Heart left ventricle (tissue), 16 donors: ENCODE measurements around the gene BHLHA15. TPM values are rescaled to one million over a fixed set of nuclear protein-coding genes. Genes with fewer than 3 reads are reported as not detected.

Experiments
- ATAC-seq, 4 donors: fragments of 200-7000 bp; cut with Tn5 transposase; one replicate each; pipeline ENCODE4 v1.9.1; 2020 to 2022; ENCODE audit warnings: moderate library complexity in 4 of 4, mild to moderate bottlenecking in 3 of 4, moderate number of reproducible peaks in 1 of 4
- DNase-seq, 5 donors: peaks; one replicate each; pipeline ENCODE4 v3.0.0-alpha.2; 2020
- H3K27ac ChIP-seq, 12 donors: fragments of 200-600 bp; sonication (generic) in 4 of 12; one replicate each; pipeline versions ENCODE4 v1.5.0 to v1.8.0; 2016 to 2022; ENCODE audit warnings: mild to moderate bottlenecking in 2 of 12
- H3K27me3 ChIP-seq, 9 donors: fragments of 200-600 bp; sonication (generic) in 2 of 9; one replicate each; pipeline versions ENCODE4 v1.5.1 to v1.8.0; 2016 to 2022; ENCODE audit warnings: mild to moderate bottlenecking in 3 of 9
- H3K36me3 ChIP-seq, 9 donors: fragments of 200-600 bp; sonication (generic) in 2 of 9; one replicate each; pipeline versions ENCODE4 v1.5.0 to v1.8.0; 2018 to 2022; ENCODE audit warnings: mild to moderate bottlenecking in 2 of 9
- H3K4me1 ChIP-seq, 12 donors: fragments of 200-600 bp; sonication (generic) in 4 of 12; one replicate each; pipeline versions ENCODE4 v1.5.0 to v1.8.0; 2016 to 2022; ENCODE audit warnings: mild to moderate bottlenecking in 3 of 12
- H3K4me3 ChIP-seq, 12 donors: fragments of 200-600 bp; sonication (generic) in 4 of 12; one replicate each; pipeline versions ENCODE4 v1.5.0 to v1.8.0; 2017 to 2022; ENCODE audit warnings: mild to moderate bottlenecking in 9 of 12, moderate library complexity in 4 of 12
- H3K9me3 ChIP-seq, 12 donors: fragments of 200-600 bp; sonication (generic) in 4 of 12; one replicate each; pipeline versions ENCODE4 v1.5.0 to v1.8.0; 2016 to 2022; ENCODE audit warnings: mild to moderate bottlenecking in 1 of 12
- POLR2A ChIP-seq, 2 donors: fragments of 450-650 bp; IDR thresholded peaks; one replicate each; pipeline ENCODE4 v1.6.1; 2017; ENCODE audit warnings: antibody characterized with exemption in 2 of 2, mild to moderate bottlenecking in 2 of 2, moderate library complexity in 2 of 2
- WGBS, 4 donors: extraction: QIAGEN DNeasy Blood & Tissue Kit in 2 of 4; methylation state at CpG; one replicate each; pipeline versions ENCODE4 v1.1.5 to v1.1.7; 2013 to 2018; 5-methylcytosine and 5-hydroxymethylcytosine counted together
- intact Hi-C, 10 donors: fragments of 100-400 bp; cut with DNase I; formaldehyde crosslinking; loops; one replicate each; pipeline versions ENCODE4 v1.11.1 to v1.14.2; 2022
- polyA plus RNA-seq, 2 donors: library from polyadenylated mRNA; stranded (reverse); fragments of 200-250 nt; gene quantifications; one replicate each; pipeline ENCODE4 v1.2.3, GENCODE V29; 2013
- total RNA-seq, 9 donors: library from RNA; depleted of rRNA in 2 of 9; stranded (reverse); fragments of >200 nt in 2 of 9; fragmentation: NEBNext Ultra II Directional in 3 of 9; extraction: Animal tissue kit (Norgen Biotek cat#: 25700) in 3 of 9; gene quantifications; one replicate each; pipeline versions ENCODE4 v1.1.0 to v1.2.4, GENCODE V29; 2016 to 2023
- TF ChIP-seq, protein P1 (sequence below), 12 donors: fragments of 200-600 bp; sonication (generic) in 4 of 12; IDR thresholded peaks; one replicate each; pipeline versions ENCODE4 v1.5.0 to v1.8.0; 2018 to 2022; ENCODE audit warnings: antibody characterized with exemption in 12 of 12, mild to moderate bottlenecking in 5 of 12
- donor health status: ischemic (EF 13 %, LVEDD 7.1; RV severe dilation, severe dysfunction).
- donor health status: healthy with polysubstance abuse.
- donor health status: DM: no; HTN: yes; CAD: no.
- donor health status: DM: no; HTN: no; CAD: no.
- donor health status: ischemic (EF 25% LVEDD 6.9; RV normal size, moderate dysfunction).
- donor health status: ischemic (EF 25% LVEDD 5.7; RV mildly dilated, moderate dysfunction).
- donor health status: healthy.
- donor health status: DM: yes; HTN: yes; CAD: no.
- donor health status: ischemic (EF 35%, LVEDD 5.7; RV mildly dilated, moderate dysfunction).
- donor health status: nonischemic (EF 11% LVEDD 7.7; RV severe dilation, severe dysfunction).
- donor health status: DM: yes; HTN: yes; CAD: no.
- donor health status: PGD.
- donor health status: ischemic (EF 29% LVEDD 5.4; RV normal size, mild dysfunction).
- donor health status: nonischemic (EF 23%, LVEDD 6.1; RV moderate dilation, normal function).

Gene BHLHA15
- total and polyA plus RNA-seq, 11 donors, result 0.26 to 1.3 (median 0.61) TPM; not detected in 8

DNA sequence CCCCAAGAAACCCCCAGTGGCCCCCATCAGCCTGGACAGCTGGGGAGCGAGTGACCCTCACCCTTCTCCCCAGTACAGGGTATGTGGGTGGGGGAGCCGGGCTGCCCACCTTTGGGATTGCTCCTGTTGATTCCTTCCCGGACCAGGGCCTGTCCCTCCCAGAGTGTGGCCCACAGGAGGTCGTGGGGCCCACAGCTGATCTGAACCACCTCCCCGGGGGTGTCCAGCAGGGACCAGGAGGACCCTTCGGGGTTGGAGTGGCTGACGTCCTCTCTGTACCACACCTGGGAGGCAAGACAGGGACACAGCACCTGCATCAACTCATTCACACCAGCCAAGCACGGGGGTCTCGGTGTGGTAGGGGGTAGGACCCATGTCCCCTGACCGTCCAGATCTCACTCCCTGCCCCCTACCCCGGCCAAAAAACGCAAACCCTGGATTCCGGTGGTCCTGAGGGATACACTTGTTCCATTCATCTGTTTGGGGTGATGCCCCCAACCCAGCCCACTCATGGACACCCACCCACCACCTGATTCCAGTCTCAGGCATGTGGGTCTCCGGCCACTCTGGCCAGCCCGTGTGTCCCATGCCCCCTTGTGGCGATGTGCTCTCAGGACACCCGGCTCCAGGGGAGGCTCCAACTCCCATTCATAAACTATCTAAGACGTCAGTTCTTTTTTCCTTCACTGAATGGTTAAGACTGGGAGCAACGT is 29.9 kb downstream of the BHLHA15 start:
- Histone ChIP-seq H3K36me3 (peaks cover 0 to 78% (median 52%) of the 10 kb centered on the region in 9 donors), H3K4me3 (no peak overlapping the region), H3K27ac (no peak overlapping the region), H3K4me1 (peaks cover 0 to 12% (median 4%) of the 10 kb centered on the region in 12 donors), H3K27me3 (no peaks in the 10 kb centered on the region), H3K9me3 (no peaks in the 10 kb centered on the region)
- TF ChIP-seq POLR2A (IDR thresholded peaks at IDR 0.05), result no peak
- TF ChIP-seq, protein P1, sequence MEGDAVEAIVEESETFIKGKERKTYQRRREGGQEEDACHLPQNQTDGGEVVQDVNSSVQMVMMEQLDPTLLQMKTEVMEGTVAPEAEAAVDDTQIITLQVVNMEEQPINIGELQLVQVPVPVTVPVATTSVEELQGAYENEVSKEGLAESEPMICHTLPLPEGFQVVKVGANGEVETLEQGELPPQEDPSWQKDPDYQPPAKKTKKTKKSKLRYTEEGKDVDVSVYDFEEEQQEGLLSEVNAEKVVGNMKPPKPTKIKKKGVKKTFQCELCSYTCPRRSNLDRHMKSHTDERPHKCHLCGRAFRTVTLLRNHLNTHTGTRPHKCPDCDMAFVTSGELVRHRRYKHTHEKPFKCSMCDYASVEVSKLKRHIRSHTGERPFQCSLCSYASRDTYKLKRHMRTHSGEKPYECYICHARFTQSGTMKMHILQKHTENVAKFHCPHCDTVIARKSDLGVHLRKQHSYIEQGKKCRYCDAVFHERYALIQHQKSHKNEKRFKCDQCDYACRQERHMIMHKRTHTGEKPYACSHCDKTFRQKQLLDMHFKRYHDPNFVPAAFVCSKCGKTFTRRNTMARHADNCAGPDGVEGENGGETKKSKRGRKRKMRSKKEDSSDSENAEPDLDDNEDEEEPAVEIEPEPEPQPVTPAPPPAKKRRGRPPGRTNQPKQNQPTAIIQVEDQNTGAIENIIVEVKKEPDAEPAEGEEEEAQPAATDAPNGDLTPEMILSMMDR (IDR thresholded peaks at IDR 0.05), result peak; percentile 55 to 80 (median 68)
- peak in 1 of 5 donors; percentile 56 for DNase-seq
- peak in 3 of 4 donors; percentile 40 to 62 (median 56) for ATAC-seq
- WGBS, 4 donors, result 63 to 69% (median 68%) methylated on average over 14 to 19 of the region's 19 CpGs
- intact Hi-C loops, result loop anchor here in 5 of 10 donors (2.0 to 10.0 kb wide), 4 partner anchors 136 to 220 kb away; partner anchors contain the start of gene LMTK2 (in 1 of the 5)

DNA sequence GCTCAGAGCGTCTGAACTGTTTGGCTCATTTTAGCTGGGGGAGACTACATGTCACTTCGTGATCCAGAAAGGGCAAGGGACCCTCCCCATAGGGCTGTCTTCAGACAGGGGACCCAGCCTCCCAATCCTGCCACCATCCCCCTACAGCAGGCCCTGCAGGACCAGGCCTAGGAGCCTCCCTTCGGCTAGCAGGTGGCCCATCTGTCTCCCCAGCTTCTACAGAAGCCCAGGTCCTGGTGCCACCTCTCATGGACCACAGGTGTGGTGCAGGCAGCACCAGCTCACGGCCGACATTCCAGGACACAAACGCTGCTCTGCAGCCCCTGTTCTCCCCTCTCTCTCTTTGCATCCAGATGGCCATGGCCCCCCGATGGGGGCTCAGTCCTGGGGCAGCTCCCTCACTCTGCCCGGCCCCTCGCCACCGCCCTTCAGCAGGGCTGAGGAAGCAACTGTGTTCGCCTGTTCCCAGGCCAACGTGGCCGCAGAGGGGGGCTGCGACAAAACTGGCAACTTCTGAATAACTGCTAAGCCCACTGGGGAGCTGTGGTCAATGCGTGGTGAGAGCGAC is 30.5 kb downstream of the BHLHA15 start:
- no peaks in the 10 kb centered on the region for H3K9me3 ChIP-seq
- TF ChIP-seq POLR2A (IDR thresholded peaks at IDR 0.05), result no peak
- TF ChIP-seq, protein P1 (IDR thresholded peaks at IDR 0.05), result peak in 1 of 12 donors; percentile 18
- H3K4me1 ChIP-seq, result peaks cover 0 to 18% (median 4%) of the 10 kb centered on the region in 12 donors
- DNase-seq, result no peak
- WGBS, 4 donors, result 80 to 87% (median 83%) methylated on average over 10 to 16 of the region's 16 CpGs
- H3K27ac ChIP-seq, result no peak overlapping the region
- intact Hi-C loops, result loop anchor here in 5 of 10 donors (2.0 to 10.0 kb wide), 4 partner anchors 137 to 221 kb away; partner anchors contain the start of gene LMTK2 (in 1 of the 5)
- no peaks in the 10 kb centered on the region for H3K27me3 ChIP-seq
- peaks cover 0 to 76% (median 52%) of the 10 kb centered on the region in 9 donors for H3K36me3 ChIP-seq
- ATAC-seq, result no peak
- H3K4me3 ChIP-seq, result no peak overlapping the region

DNA sequence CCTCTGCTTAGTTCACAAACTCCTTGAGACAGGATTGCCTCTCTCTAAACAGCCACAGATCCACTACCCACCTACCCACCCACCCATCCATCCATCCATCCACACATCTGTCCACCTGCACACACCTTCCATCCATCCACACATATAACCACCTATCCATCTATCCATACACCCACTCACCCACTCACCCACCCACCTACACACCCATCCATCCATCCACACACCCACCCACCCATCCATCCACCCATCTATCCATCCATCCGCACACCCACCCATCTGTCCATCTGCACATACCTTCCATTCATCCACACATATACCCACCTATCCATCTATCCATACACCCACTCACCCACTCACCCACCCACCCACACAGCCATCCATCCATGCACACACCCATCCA is 31.1 kb downstream of the BHLHA15 start:
- Histone ChIP-seq H3K27ac (no peak overlapping the region), H3K9me3 (no peaks in the 10 kb centered on the region), H3K4me1 (peaks cover 0 to 23% (median 4%) of the 10 kb centered on the region in 12 donors), H3K27me3 (no peaks in the 10 kb centered on the region), H3K36me3 (peaks cover 0 to 74% (median 48%) of the 10 kb centered on the region in 9 donors), H3K4me3 (no peak overlapping the region)
- no peak for DNase-seq
- 90 to 98% (median 98%) methylated on average over 1 of the region's 1 CpG for WGBS, 4 donors
- no peak for ATAC-seq
- no peak for TF ChIP-seq POLR2A (IDR thresholded peaks at IDR 0.05)
- TF ChIP-seq, protein P1 (IDR thresholded peaks at IDR 0.05), result no peak
- intact Hi-C loops, result loop anchor here in 4 of 10 donors (5.0 to 10.0 kb wide), 3 partner anchors 138 to 220 kb away; partner anchors contain the start of gene LMTK2 (in 1 of the 4)

DNA sequence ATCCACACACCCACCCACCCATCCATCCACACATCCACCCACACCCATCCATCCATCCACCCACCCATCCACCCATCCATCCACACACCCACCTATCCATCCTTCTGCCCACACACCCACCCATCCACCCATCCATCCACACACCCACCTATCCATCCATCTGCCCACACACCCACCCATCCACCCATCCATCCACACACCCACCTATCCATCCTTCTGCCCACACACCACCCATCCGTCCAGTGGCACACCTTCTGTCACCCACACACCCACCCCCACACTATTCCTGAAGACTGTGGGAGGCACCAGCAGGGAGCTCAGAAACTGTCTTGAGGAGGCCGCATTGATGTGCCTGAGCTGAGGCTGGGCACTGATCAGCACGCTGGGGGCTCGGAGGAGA is 31.7 kb downstream of the BHLHA15 start:
- no peak for DNase-seq
- Histone ChIP-seq H3K4me3 (no peak overlapping the region), H3K4me1 (peaks cover 0 to 29% (median 5%) of the 10 kb centered on the region in 12 donors), H3K27me3 (no peaks in the 10 kb centered on the region), H3K27ac (no peak overlapping the region), H3K36me3 (peaks cover 0 to 74% (median 42%) of the 10 kb centered on the region in 9 donors), H3K9me3 (no peaks in the 10 kb centered on the region)
- WGBS, 4 donors, result 83 to 97% (median 94%) methylated on average over 4 of the region's 4 CpGs
- no peak for TF ChIP-seq POLR2A (IDR thresholded peaks at IDR 0.05)
- TF ChIP-seq, protein P1 (IDR thresholded peaks at IDR 0.05), result no peak
- ATAC-seq, result no peak
- intact Hi-C loops, result loop anchor here in 4 of 10 donors (5.0 to 10.0 kb wide), 3 partner anchors 138 to 221 kb away; partner anchors contain the start of gene LMTK2 (in 1 of the 4)
